Measurements from ENCODE around the gene EPN1.

The EPN1 gene

DNA sequence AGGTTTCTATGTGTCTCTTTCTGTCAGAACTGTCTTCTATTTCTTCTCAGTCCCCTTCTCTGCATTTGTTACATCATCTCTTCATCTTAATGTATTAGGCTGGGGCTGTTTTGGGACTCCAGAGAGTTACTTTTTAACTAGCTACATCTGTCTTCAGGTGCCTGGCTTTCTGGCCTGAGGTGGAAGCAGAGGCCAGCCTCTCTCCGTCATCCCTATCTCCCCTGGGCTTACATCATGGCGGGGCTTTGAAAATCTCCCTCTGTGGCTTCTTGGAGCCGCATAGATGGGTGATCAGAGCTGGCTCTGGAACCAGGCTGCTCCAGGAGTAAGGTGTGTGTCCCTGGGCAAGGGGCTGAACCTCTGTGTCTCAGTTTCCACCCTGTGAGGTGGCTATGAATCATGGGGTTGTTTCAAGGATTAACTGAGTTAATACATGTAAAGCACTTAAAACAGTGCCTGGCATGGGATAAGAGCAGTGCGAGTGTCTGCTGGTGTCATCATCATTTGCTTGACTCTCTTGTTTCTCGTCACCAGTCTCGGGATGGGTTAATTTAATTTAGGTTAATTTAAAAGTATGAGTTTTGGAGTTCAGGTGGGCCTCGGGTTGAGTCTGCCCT lies 2.0 kb downstream of the EPN1 start:
- Histone ChIP-seq H3K27me3 (ENCODE audit: insufficient read depth, low read depth) (no peaks in the 10 kb centered on the region), H2AFZ (ENCODE audit: low read depth) (no peak overlapping the region), H3K4me1 (ENCODE audit: low read depth, poor library complexity, severe bottlenecking) (peaks cover 28% of the 10 kb centered on the region), H3K4me3 (IDR thresholded peaks at IDR 0.05; ENCODE audit: insufficient read depth, low read depth, low read length) (no peak overlapping the region), H3K4me2 (peak overlapping the region; percentile 74), H3K9ac (no peak overlapping the region), H3K27ac (no peak overlapping the region), H4K20me1 (ENCODE audit: insufficient read depth) (0 out of 2 replicates have a peak, but pooled peaks cover 11% of the 10 kb centered on the region), H3K79me2 (ENCODE audit: insufficient read depth, low read depth) (peaks cover 83% of the 10 kb centered on the region), H3K36me3 (ENCODE audit: insufficient read depth) (no peaks in the 10 kb centered on the region; the same call in 1 of the 2 replicates)
- TF ChIP-seq, protein P1, sequence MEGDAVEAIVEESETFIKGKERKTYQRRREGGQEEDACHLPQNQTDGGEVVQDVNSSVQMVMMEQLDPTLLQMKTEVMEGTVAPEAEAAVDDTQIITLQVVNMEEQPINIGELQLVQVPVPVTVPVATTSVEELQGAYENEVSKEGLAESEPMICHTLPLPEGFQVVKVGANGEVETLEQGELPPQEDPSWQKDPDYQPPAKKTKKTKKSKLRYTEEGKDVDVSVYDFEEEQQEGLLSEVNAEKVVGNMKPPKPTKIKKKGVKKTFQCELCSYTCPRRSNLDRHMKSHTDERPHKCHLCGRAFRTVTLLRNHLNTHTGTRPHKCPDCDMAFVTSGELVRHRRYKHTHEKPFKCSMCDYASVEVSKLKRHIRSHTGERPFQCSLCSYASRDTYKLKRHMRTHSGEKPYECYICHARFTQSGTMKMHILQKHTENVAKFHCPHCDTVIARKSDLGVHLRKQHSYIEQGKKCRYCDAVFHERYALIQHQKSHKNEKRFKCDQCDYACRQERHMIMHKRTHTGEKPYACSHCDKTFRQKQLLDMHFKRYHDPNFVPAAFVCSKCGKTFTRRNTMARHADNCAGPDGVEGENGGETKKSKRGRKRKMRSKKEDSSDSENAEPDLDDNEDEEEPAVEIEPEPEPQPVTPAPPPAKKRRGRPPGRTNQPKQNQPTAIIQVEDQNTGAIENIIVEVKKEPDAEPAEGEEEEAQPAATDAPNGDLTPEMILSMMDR (conservative IDR thresholded peaks at IDR 0.05; ENCODE audit: low read depth, low read length), result no peak

DNA sequence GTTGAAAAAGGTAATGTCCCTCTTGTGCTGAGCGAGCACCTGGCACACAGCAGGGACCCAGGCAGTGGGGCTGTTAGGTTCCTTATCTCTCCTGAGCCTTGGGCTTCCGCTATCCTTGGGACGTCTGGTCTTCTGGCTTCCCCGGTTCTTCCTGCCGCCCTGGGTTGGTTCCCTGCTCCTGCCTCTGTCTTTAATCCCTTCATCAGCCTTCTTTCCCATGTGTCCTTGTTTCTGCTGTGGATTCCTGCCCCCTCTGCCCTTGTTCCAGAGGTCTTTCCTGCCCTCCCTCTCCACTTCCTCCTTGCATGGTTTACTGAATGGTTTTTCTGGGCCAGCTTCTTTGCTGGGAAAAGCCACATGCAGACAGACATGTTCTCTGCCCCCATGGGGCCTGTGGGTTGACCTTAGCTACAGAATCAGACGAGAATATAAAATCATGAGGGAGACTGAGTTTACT lies 2.6 kb downstream of the EPN1 start:
- TF ChIP-seq, protein P1 (conservative IDR thresholded peaks at IDR 0.05; ENCODE audit: low read depth, low read length), result no peak
- Histone ChIP-seq H4K20me1 (ENCODE audit: insufficient read depth) (0 out of 2 replicates have a peak, but pooled peaks cover 11% of the 10 kb centered on the region), H2AFZ (ENCODE audit: low read depth) (no peak overlapping the region), H3K27ac (no peak overlapping the region), H3K4me2 (peak overlapping the region; percentile 74; the same call in 1 of the 2 replicates), H3K4me1 (ENCODE audit: low read depth, poor library complexity, severe bottlenecking) (peaks cover 28% of the 10 kb centered on the region), H3K27me3 (ENCODE audit: insufficient read depth, low read depth) (no peaks in the 10 kb centered on the region), H3K36me3 (ENCODE audit: insufficient read depth) (no peaks in the 10 kb centered on the region; the same call in 1 of the 2 replicates), H3K4me3 (IDR thresholded peaks at IDR 0.05; ENCODE audit: insufficient read depth, low read depth, low read length) (no peak overlapping the region), H3K79me2 (ENCODE audit: insufficient read depth, low read depth) (peaks cover 81% of the 10 kb centered on the region), H3K9ac (no peak overlapping the region)

DNA sequence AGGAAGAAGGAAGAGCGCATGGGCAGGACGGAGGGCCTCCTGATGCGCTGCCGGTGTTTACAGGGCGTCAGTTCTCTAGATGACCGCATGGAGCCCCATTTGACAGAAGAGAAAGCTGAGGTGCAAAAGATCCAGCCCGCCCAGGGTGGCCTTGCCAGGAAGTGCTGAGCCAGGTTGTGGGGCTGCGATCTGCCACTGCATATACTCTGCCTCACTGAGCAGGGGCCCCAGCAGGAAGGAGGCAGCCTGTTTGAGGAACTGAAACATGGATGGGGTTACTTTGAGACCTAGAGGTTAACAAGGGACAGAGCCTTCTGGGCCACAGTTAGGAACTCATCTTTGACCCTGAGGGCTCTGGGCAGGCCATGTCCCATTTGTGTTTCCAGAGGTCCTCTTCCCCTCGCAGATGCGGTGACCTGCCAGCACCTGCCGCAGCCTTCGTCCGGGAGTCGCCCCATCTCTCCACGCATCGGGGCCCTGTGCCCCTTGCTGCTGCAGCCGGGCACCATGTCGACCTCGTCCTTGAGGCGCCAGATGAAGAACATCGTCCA lies 3.2 kb downstream of the EPN1 start:
- Histone ChIP-seq H3K79me2 (ENCODE audit: insufficient read depth, low read depth) (peaks cover 75% of the 10 kb centered on the region), H3K36me3 (ENCODE audit: insufficient read depth) (no peaks in the 10 kb centered on the region; the same call in 1 of the 2 replicates), H3K4me3 (IDR thresholded peaks at IDR 0.05; ENCODE audit: insufficient read depth, low read depth, low read length) (no peak overlapping the region), H4K20me1 (ENCODE audit: insufficient read depth) (0 out of 2 replicates have a peak, but pooled peaks cover 11% of the 10 kb centered on the region), H2AFZ (ENCODE audit: low read depth) (no peak overlapping the region), H3K4me2 (no peak overlapping the region; the same call in 1 of the 2 replicates), H3K27me3 (ENCODE audit: insufficient read depth, low read depth) (no peaks in the 10 kb centered on the region), H3K9ac (no peak overlapping the region), H3K4me1 (ENCODE audit: low read depth, poor library complexity, severe bottlenecking) (peaks cover 28% of the 10 kb centered on the region), H3K27ac (no peak overlapping the region)
- TF ChIP-seq, protein P1 (conservative IDR thresholded peaks at IDR 0.05; ENCODE audit: low read depth, low read length), result no peak

DNA sequence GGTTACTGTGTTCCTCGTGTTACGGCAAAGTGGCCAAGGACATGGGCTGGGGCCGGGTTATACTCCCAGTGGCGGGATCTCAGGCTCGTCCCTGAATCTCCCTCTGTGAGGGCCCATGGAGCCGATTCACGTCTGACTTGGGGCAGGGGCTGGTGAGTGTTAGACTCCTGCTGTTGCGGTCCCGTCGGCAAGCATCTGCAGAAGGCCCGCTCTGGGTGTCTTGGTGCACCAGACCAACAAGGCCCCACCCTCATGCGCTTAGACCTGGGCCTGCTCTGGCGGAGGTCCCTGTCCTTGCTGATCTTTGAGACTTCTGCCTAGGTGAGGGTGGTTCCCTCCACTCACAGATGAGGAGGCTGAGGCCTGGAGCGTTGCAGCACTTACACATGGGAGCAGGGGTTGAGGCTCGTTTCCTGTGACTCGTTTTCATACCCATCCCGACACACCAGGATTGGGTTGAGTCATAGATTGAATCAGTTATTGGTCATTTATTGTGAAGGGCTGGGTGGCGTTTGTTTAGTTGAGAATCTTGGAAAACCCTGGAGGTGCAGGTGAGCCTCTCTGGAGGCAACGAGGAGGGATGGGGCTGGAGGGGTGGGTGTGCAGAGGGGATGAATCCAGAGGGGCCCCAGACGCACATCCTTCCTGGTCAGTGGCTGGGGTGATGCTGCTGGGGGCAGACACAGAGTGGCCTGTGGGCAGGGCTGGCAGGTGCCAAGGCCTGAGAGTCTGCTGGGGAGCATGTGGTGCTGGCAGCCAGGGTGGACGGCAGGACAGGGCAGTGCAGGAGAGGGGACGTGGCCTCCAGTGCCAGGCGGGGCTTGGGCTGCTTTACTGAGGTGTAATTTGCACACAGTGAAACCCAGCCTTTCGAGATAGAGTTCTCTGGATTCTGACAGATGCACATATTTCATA lies 4.6 kb downstream of the EPN1 start:
- no peak overlapping the region for H3K4me2 ChIP-seq
- no peak overlapping the region for H3K4me3 ChIP-seq (IDR thresholded peaks at IDR 0.05; ENCODE audit: insufficient read depth, low read depth, low read length)
- H3K27ac ChIP-seq, result no peak overlapping the region
- peaks cover 25% of the 10 kb centered on the region for H3K4me1 ChIP-seq (ENCODE audit: low read depth, poor library complexity, severe bottlenecking)
- peaks cover 82% of the 10 kb centered on the region for H3K79me2 ChIP-seq (ENCODE audit: insufficient read depth, low read depth)
- no peaks in the 10 kb centered on the region; the same call in 1 of the 2 replicates for H3K36me3 ChIP-seq (ENCODE audit: insufficient read depth)
- TF ChIP-seq, protein P1 (conservative IDR thresholded peaks at IDR 0.05; ENCODE audit: low read depth, low read length), result no peak
- no peaks in the 10 kb centered on the region for H3K27me3 ChIP-seq (ENCODE audit: insufficient read depth, low read depth)
- no peak overlapping the region for H2AFZ ChIP-seq (ENCODE audit: low read depth)
- no peak overlapping the region for H3K9ac ChIP-seq
- H4K20me1 ChIP-seq (ENCODE audit: insufficient read depth), result 0 out of 2 replicates have a peak, but pooled peaks cover 11% of the 10 kb centered on the region
